Heart right ventricle (tissue), 16 donors: ENCODE data around the gene NUP214. TPM values are rescaled to one million over a fixed set of nuclear protein-coding genes. Genes with fewer than 3 reads are reported as not detected.

Experiments
- ATAC-seq, 8 donors: fragments of 200-7000 bp; cut with Tn5 transposase; one replicate each; pipeline ENCODE4 v1.9.1; 2020; ENCODE audit warnings: mild to moderate bottlenecking in 8 of 8, moderate library complexity in 8 of 8, moderate number of reproducible peaks in 1 of 8
- DNase-seq, 2 donors: peaks; one replicate each; pipeline ENCODE4 v3.0.0-alpha.2; 2020
- H3K27ac ChIP-seq, 10 donors: fragments of 200-600 bp; sonication (generic) in 2 of 10; one replicate each; pipeline versions ENCODE4 v1.5.0 to v1.8.0; 2020 to 2022; ENCODE audit warnings: mild to moderate bottlenecking in 3 of 10
- H3K27me3 ChIP-seq, 7 donors: fragments of 200-600 bp; one replicate each; pipeline ENCODE4 v1.8.0; 2021 to 2022; ENCODE audit warnings: mild to moderate bottlenecking in 2 of 7
- H3K36me3 ChIP-seq, 9 donors: fragments of 200-600 bp; sonication (generic) in 1 of 9; one replicate each; pipeline versions ENCODE4 v1.5.0 to v1.8.0; 2020 to 2022; ENCODE audit warnings: mild to moderate bottlenecking in 2 of 9
- H3K4me1 ChIP-seq, 9 donors: fragments of 200-600 bp; sonication (generic) in 1 of 9; one replicate each; pipeline versions ENCODE4 v1.5.0 to v1.8.0; 2020 to 2022; ENCODE audit warnings: mild to moderate bottlenecking in 4 of 9
- H3K4me3 ChIP-seq, 10 donors: fragments of 200-600 bp; sonication (generic) in 2 of 10; one replicate each; pipeline versions ENCODE4 v1.5.0 to v1.8.0; 2020 to 2022; ENCODE audit warnings: mild to moderate bottlenecking in 7 of 10, moderate library complexity in 2 of 10
- H3K9me3 ChIP-seq, 11 donors: fragments of 200-600 bp in 10 of 11; sonication (generic) in 2 of 11; one replicate each; pipeline versions ENCODE4 v1.5.0 to v1.8.0; 2013 to 2022; ENCODE audit warnings: mild to moderate bottlenecking in 2 of 11, control low read depth in 1 of 11, moderate library complexity in 1 of 11
- CTCF ChIP-seq, 9 donors: fragments of 200-600 bp; sonication (generic) in 2 of 9; IDR thresholded peaks; one replicate each; pipeline versions ENCODE4 v1.5.0 to v1.8.0; 2021 to 2022; ENCODE audit warnings: antibody characterized with exemption in 9 of 9, mild to moderate bottlenecking in 5 of 9, moderate library complexity in 1 of 9
- WGBS, 2 donors: extraction: QIAGEN DNeasy Blood & Tissue Kit; methylation state at CpG; one replicate each; pipeline ENCODE4 v1.1.7; 2013; ENCODE audit warnings: inconsistent platforms in 1 of 2; 5-methylcytosine and 5-hydroxymethylcytosine counted together
- intact Hi-C, 10 donors: fragments of 100-400 bp; cut with DNase I; formaldehyde crosslinking; loops; one replicate each; pipeline versions ENCODE4 v1.11.1 to v1.14.2; 2022
- polyA plus RNA-seq, 2 donors: library from polyadenylated mRNA; stranded (reverse); fragments of 200-250 nt; gene quantifications; one replicate each; pipeline ENCODE4 v1.2.3, GENCODE V29; 2013
- total RNA-seq, 10 donors: library from RNA; stranded (reverse); fragmentation: NEBNext Ultra II Directional in 3 of 10; extraction: Animal tissue kit (Norgen Biotek cat#: 25700) in 3 of 10; gene quantifications; one replicate each; pipeline versions ENCODE4 v1.2.1 to v1.2.4, GENCODE V29; 2021 to 2023
- donor health status: Arrhythmogenic right ventricular cardiomyopathy.
- donor health status: ischemic (EF 13 %, LVEDD 7.1; RV severe dilation, severe dysfunction).
- donor health status: healthy with polysubstance abuse.
- donor health status: DM: no; HTN: yes; CAD: no.
- donor health status: DM: no; HTN: no; CAD: no.
- donor health status: ischemic (EF 25% LVEDD 6.9; RV normal size, moderate dysfunction).
- donor health status: ischemic (EF 25% LVEDD 5.7; RV mildly dilated, moderate dysfunction).
- donor health status: healthy.
- donor health status: DM: yes; HTN: yes; CAD: no.
- donor health status: Ischemic cardiomyopathy.
- donor health status: ischemic (EF 35%, LVEDD 5.7; RV mildly dilated, moderate dysfunction).
- donor health status: nonischemic (EF 11% LVEDD 7.7; RV severe dilation, severe dysfunction).
- donor health status: DM: yes; HTN: yes; CAD: no.
- donor health status: PGD.
- donor health status: ischemic (EF 29% LVEDD 5.4; RV normal size, mild dysfunction).
- donor health status: nonischemic (EF 23%, LVEDD 6.1; RV moderate dilation, normal function).

Gene NUP214
- total and polyA plus RNA-seq, 12 donors: 13.8 to 27.1 (median 22.9) TPM

DNA sequence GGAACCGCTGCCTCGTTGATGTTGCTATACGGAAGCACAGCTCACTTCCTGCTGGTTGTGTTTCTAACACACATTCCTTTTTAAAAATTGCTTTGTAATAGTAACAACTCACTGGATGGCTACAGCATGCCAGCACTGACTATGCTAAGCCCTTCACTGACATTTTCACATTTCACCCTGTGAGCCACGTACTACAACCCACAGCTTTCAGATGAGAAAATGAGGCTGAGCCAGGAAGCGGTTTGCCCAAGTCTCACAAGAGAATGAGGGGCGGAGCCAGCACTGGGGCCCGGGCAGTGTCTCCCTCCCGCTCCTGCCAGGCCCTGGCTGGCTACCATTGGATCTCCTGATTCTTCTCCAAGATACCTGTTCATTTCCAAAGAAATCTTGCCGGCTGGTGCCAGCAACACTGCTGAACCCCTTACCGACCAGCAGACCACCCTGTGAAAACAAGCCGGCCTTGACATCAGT lies 112.6 kb downstream of the NUP214 start:
- Histone ChIP-seq H3K4me1 (peaks cover 10 to 62% (median 43%) of the 10 kb centered on the region in 9 donors), H3K36me3 (peaks cover 0 to 28% (median 17%) of the 10 kb centered on the region in 9 donors), H3K27me3 (no peaks in the 10 kb centered on the region), H3K9me3 (peaks cover 0 to 2% (median 0%) of the 10 kb centered on the region in 11 donors), H3K27ac (peak overlapping the region; percentile 46 to 95 (median 90)), H3K4me3 (peak overlapping the region in 5 of 10 donors; percentile 2 to 25 (median 9))
- TF ChIP-seq CTCF (IDR thresholded peaks at IDR 0.05): no peak
- intact Hi-C loops: loop anchor here in 7 of 10 donors (2.0 to 10.0 kb wide), 4 partner anchors 17 to 99 kb away; partner anchors contain the start of gene FAM78A (in 3 of the 7)
- WGBS, 2 donors: 20 to 23% methylated on average over 11 of the region's 11 CpGs
- peak; percentile 75 for DNase-seq
- ATAC-seq: peak; percentile 30 to 68 (median 62)

- Histone ChIP-seq H3K4me3 (peak overlapping the region in 5 of 10 donors; percentile 2 to 25 (median 9)), H3K4me1 (peaks cover 10 to 61% (median 43%) of the 10 kb centered on the region in 9 donors)
- ATAC-seq: peak; percentile 28 to 78 (median 52)
Measured at GRCh38 chr9:131238402-131239021, 113.1 kb downstream of the NUP214 start.

DNA sequence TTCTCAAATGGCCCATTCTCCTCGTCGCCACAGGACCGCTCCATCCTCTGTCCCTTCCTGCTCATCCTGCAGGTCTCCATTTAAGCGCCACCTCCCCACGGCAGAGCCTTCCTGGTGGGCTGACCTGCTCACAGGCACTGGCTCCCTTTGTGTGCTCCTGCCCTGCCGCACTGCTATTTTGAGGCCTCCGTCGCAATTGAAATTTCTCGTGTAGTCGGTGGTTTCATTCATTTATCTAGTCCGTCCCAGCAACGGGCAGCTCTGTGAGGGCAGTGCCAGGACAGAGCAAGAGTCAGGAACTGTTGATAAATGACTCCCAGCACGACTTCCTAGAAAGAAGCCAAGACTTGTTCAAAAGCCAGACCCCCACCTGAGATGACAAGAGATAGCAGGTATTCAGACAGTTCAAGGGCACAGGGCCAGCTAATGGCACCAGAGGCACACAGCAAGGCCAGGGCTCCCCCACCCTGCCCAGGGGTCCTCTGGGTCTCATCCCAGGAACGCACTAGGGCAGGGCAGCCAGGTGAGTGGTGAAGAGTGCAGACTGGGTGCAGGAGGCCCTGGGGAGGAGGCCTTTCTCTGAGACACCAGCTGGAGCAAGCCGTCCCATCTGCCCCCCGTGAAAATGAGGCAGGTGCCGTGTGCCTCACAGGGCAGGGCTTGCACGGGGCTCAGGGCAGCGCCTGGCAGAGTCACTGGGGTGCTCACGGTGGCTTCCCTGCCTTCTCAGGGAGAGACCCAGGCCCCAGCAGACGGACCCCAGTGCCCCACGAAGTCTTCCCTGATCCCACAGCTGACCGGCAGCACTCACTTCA lies 114.0 kb downstream of the NUP214 start:
- Histone ChIP-seq H3K4me3 (no peak overlapping the region), H3K27me3 (no peaks in the 10 kb centered on the region), H3K36me3 (peaks cover 0 to 14% (median 3%) of the 10 kb centered on the region in 9 donors), H3K9me3 (peaks cover 0 to 4% (median 0%) of the 10 kb centered on the region in 11 donors), H3K4me1 (peaks cover 10 to 52% (median 43%) of the 10 kb centered on the region in 9 donors), H3K27ac (peak overlapping the region in 8 of 10 donors; percentile 46 to 95 (median 90))
- intact Hi-C loops: loop anchor here in 7 of 10 donors (2.0 to 10.0 kb wide), 4 partner anchors 15 to 98 kb away; partner anchors contain the start of gene FAM78A (in 3 of the 7)
- no peak for TF ChIP-seq CTCF (IDR thresholded peaks at IDR 0.05)
- ATAC-seq: peak in 1 of 8 donors; percentile 4
- WGBS, 2 donors: 67 to 74% methylated on average over 23 of the region's 23 CpGs
- no peak for DNase-seq

More at GRCh38 chr9:131238402-131239021, 113.1 kb downstream of the NUP214 start:
- WGBS, 2 donors: 18 to 30% methylated on average over 23 of the region's 23 CpGs
- peak in 1 of 2 donors; percentile 60 for DNase-seq
- TF ChIP-seq CTCF (IDR thresholded peaks at IDR 0.05): no peak
- peaks cover 0 to 23% (median 12%) of the 10 kb centered on the region in 9 donors for H3K36me3 ChIP-seq
- H3K27ac ChIP-seq: peak overlapping the region; percentile 46 to 95 (median 90)
- H3K27me3 ChIP-seq: no peaks in the 10 kb centered on the region
- intact Hi-C loops: loop anchor here in 7 of 10 donors (2.0 to 10.0 kb wide), 4 partner anchors 16 to 99 kb away; partner anchors contain the start of gene FAM78A (in 3 of the 7)
- peaks cover 0 to 4% (median 0%) of the 10 kb centered on the region in 11 donors for H3K9me3 ChIP-seq
